ENCODE data around the gene COL28A1.

Gene COL28A1

GRCh38 chr7:7489546-7489945, 46.1 kb downstream of the COL28A1 start:
- TF ChIP-seq SIN3A (IDR thresholded peaks at IDR 0.05; ENCODE audit: borderline replicate concordance, insufficient read depth, low read length), result no peak
- TF ChIP-seq TAF1 (IDR thresholded peaks at IDR 0.05; ENCODE audit: borderline replicate concordance, insufficient read depth, low read length), result no peak
- TF ChIP-seq REST (IDR thresholded peaks at IDR 0.05; ENCODE audit: insufficient read depth in 1 of 2, low read depth in 2 of 2, low read length in 2 of 2), result no peak

- no peak for TF ChIP-seq TAF1 (IDR thresholded peaks at IDR 0.05; ENCODE audit: borderline replicate concordance, insufficient read depth, low read length)
- no peak for TF ChIP-seq POLR2AphosphoS5 (IDR thresholded peaks at IDR 0.05; ENCODE audit: low read depth, low read length)
- no peak for TF ChIP-seq REST (IDR thresholded peaks at IDR 0.05; ENCODE audit: insufficient read depth in 1 of 2, low read depth in 2 of 2, low read length in 2 of 2)
- TF ChIP-seq FOXP2 (optimal IDR thresholded peaks at IDR 0.05; ENCODE audit: borderline replicate concordance, extremely low read depth, extremely low read length, insufficient read depth), result no peak
These were observed 49.3 kb downstream of the COL28A1 start for GRCh38 chr7:7486362-7486761.

- no peak for TF ChIP-seq SIN3A (IDR thresholded peaks at IDR 0.05; ENCODE audit: borderline replicate concordance, insufficient read depth, low read length)
- no peak for TF ChIP-seq TAF1 (IDR thresholded peaks at IDR 0.05; ENCODE audit: borderline replicate concordance, insufficient read depth, low read length)
- no peak for TF ChIP-seq FOXP2 (optimal IDR thresholded peaks at IDR 0.05; ENCODE audit: borderline replicate concordance, extremely low read depth, extremely low read length, insufficient read depth)
- TF ChIP-seq REST (IDR thresholded peaks at IDR 0.05; ENCODE audit: insufficient read depth in 1 of 2, low read depth in 2 of 2, low read length in 2 of 2), result no peak
- no peak for TF ChIP-seq POLR2AphosphoS5 (IDR thresholded peaks at IDR 0.05; ENCODE audit: low read depth, low read length)
These were observed 51.6 kb downstream of the COL28A1 start for GRCh38 chr7:7484072-7484471.

GRCh38 chr7:7481802-7482201, 53.9 kb downstream of the COL28A1 start:
- TF ChIP-seq POLR2AphosphoS5 (IDR thresholded peaks at IDR 0.05; ENCODE audit: low read depth, low read length) (no peak), FOXP2 (optimal IDR thresholded peaks at IDR 0.05; ENCODE audit: borderline replicate concordance, extremely low read depth, extremely low read length, insufficient read depth) (no peak), SIN3A (IDR thresholded peaks at IDR 0.05; ENCODE audit: borderline replicate concordance, insufficient read depth, low read length) (no peak), REST (IDR thresholded peaks at IDR 0.05; ENCODE audit: insufficient read depth in 1 of 2, low read depth in 2 of 2, low read length in 2 of 2) (no peak)

GRCh38 chr7:7479275-7479805, 56.3 kb downstream of the COL28A1 start:
- no peak for TF ChIP-seq REST (IDR thresholded peaks at IDR 0.05; ENCODE audit: insufficient read depth in 1 of 2, low read depth in 2 of 2, low read length in 2 of 2)
- TF ChIP-seq FOXP2 (optimal IDR thresholded peaks at IDR 0.05; ENCODE audit: borderline replicate concordance, extremely low read depth, extremely low read length, insufficient read depth), result no peak
- no peak for TF ChIP-seq SIN3A (IDR thresholded peaks at IDR 0.05; ENCODE audit: borderline replicate concordance, insufficient read depth, low read length)
- TF ChIP-seq POLR2AphosphoS5 (IDR thresholded peaks at IDR 0.05; ENCODE audit: low read depth, low read length), result no peak
- no peak for TF ChIP-seq TAF1 (IDR thresholded peaks at IDR 0.05; ENCODE audit: borderline replicate concordance, insufficient read depth, low read length)

All from PFSK-1 (cell line).